HG02852 (cell line): ENCODE data around the gene UVRAG.
"Not testable (repeated sequence)": the region's sequence is repeated elsewhere in the genome, so short reads cannot be mapped to it uniquely, and the experiment has no call there.

Experiments used
- ATAC-seq: cut with Tn5 transposase; IDR thresholded peaks from one replicate; pipeline ENCODE4 v1.9.1; 2021; ENCODE audit warnings: mild to moderate bottlenecking, moderate library complexity; ENCODE audit not compliant: unreplicated experiment

UVRAG gene

GRCh38 chr11:76048763-76049162 lies 233.8 kb downstream of the UVRAG start:
- ATAC-seq: no peak

GRCh38 chr11:76049511-76049910 lies 234.5 kb downstream of the UVRAG start:
- ATAC-seq: no peak

GRCh38 chr11:76051937-76052336 lies 236.9 kb downstream of the UVRAG start:
- ATAC-seq: no peak

- no peak for ATAC-seq
Observed at GRCh38 chr11:76054330-76054729, 239.3 kb downstream of the UVRAG start.

- ATAC-seq: no peak
Observed at GRCh38 chr11:76056876-76057275, 241.9 kb downstream of the UVRAG start.

GRCh38 chr11:76060475-76061036 lies 245.5 kb downstream of the UVRAG start:
- not testable (repeated sequence) for ATAC-seq

- peak; percentile 99 for ATAC-seq
Observed at GRCh38 chr11:76062733-76063132, 247.7 kb downstream of the UVRAG start.

GRCh38 chr11:76064192-76064591 lies 249.2 kb downstream of the UVRAG start:
- ATAC-seq: no peak

GRCh38 chr11:76067099-76067498 lies 252.1 kb downstream of the UVRAG start:
- ATAC-seq: no peak

- no peak for ATAC-seq
Observed at GRCh38 chr11:76069001-76069400, 254.0 kb downstream of the UVRAG start.

- ATAC-seq: no peak
Observed at GRCh38 chr11:76071090-76071489, 256.1 kb downstream of the UVRAG start.

GRCh38 chr11:76073724-76074123 lies 258.7 kb downstream of the UVRAG start:
- no peak for ATAC-seq

- no peak for ATAC-seq
Observed at GRCh38 chr11:76074148-76075095, 259.4 kb downstream of the UVRAG start.

- no peak for ATAC-seq
Observed at GRCh38 chr11:76075716-76076115, 260.7 kb downstream of the UVRAG start.

- ATAC-seq: not testable (repeated sequence)
Observed at GRCh38 chr11:76076253-76076652, 261.2 kb downstream of the UVRAG start.

GRCh38 chr11:76076749-76077148 lies 261.7 kb downstream of the UVRAG start:
- ATAC-seq: no peak

GRCh38 chr11:76077575-76078150 lies 262.7 kb downstream of the UVRAG start:
- no peak for ATAC-seq

- ATAC-seq: not testable (repeated sequence)
Observed at GRCh38 chr11:76081084-76081483, 266.1 kb downstream of the UVRAG start.

- ATAC-seq: no peak
Observed at GRCh38 chr11:76083563-76084451, 268.8 kb downstream of the UVRAG start.

GRCh38 chr11:76085270-76085669 lies 270.3 kb downstream of the UVRAG start:
- no peak for ATAC-seq
